ENCODE measurements around the gene TRIO. TPM values are rescaled to one million over a fixed set of nuclear protein-coding genes. Genes with fewer than 3 reads are reported as not detected.

The TRIO gene
- total RNA-seq, 1 donor from 2014 or later: 200 TPM

- no peaks in the 10 kb centered on the region for H3K27me3 Mint-ChIP-seq (ENCODE audit: low read depth)
- peaks cover 48% of the 10 kb centered on the region for H3K36me3 Mint-ChIP-seq (ENCODE audit: low read depth)
- no peak overlapping the region for H3K27ac Mint-ChIP-seq (ENCODE audit: unreplicated experiment)
Measured at GRCh38 chr5:14486996-14487896, 344.1 kb downstream of the TRIO start.

DNA sequence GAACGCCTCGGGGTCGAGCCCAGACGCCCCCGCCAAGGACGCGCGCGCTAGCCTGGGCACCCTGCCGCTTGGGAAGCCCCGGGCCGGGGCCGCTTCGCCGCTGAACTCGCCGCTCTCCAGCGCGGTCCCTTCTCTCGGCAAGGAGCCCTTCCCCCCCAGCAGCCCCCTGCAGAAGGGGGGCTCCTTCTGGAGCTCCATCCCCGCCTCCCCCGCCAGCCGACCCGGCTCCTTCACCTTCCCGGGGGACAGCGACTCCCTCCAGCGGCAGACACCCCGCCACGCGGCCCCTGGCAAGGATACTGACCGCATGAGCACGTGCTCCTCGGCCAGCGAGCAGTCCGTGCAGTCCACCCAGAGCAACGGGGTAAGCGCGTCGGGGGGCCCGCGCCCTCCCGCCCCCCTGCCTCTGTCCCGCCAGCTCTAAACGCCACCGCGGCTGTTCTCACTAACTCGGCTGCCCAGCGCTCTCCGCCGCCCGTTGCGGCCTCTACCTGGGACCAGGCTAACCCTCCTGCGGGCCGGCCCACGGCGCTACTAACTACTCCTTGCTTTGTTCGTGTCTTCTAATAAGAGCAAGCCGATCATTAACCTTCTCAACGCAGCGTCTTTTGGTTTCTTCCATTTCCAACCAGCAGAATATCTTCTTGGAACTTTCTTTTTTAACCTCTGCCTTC is 344.9 kb downstream of the TRIO start:
- Mint-ChIP-seq H3K9me3 (ENCODE audit: low read depth) (no peaks in the 10 kb centered on the region), H3K27ac (ENCODE audit: unreplicated experiment) (peak overlapping the region; percentile 38), H3K27me3 (ENCODE audit: low read depth) (no peaks in the 10 kb centered on the region), H3K36me3 (ENCODE audit: low read depth) (peaks cover 51% of the 10 kb centered on the region), H3K4me3 (ENCODE audit: unreplicated experiment) (no peak overlapping the region), H3K4me1 (ENCODE audit: low read depth) (peaks cover 3% of the 10 kb centered on the region)
- TF ChIP-seq CTCF (IDR thresholded peaks at IDR 0.05): no peak
- DNase-seq (ENCODE audit: low spot score): peak; percentile 94

More at GRCh38 chr5:14486996-14487896, 344.1 kb downstream of the TRIO start:
- Mint-ChIP-seq H3K4me1 (ENCODE audit: low read depth) (peaks cover 3% of the 10 kb centered on the region), H3K4me3 (ENCODE audit: unreplicated experiment) (no peak overlapping the region), H3K9me3 (ENCODE audit: low read depth) (no peaks in the 10 kb centered on the region)
- TF ChIP-seq CTCF (IDR thresholded peaks at IDR 0.05): no peak
- DNase-seq (ENCODE audit: low spot score): no peak

DNA sequence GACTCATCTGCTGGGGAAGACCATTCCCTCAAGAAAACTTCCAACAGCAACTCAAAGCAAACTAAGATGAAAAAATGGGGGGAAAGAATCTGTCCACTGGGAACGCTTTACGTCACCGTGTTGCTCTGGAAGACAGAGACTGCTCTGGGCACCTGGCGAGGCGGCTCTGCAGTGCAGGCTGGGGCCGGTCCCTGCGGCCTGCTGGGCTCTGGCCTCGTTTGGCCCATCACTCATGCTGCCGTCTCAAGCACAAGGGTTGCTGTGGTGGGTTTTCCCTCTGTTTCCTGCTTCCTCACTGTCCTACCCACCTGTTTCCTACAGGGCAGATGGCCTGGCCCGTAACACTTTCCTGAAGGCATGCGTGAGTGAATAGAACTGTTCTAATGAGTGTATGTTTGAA is 345.6 kb downstream of the TRIO start:
- H3K4me3 Mint-ChIP-seq (ENCODE audit: unreplicated experiment): no peak overlapping the region
- no peak for DNase-seq (ENCODE audit: low spot score)
- H3K4me1 Mint-ChIP-seq (ENCODE audit: low read depth): peaks cover 2% of the 10 kb centered on the region
- no peaks in the 10 kb centered on the region for H3K9me3 Mint-ChIP-seq (ENCODE audit: low read depth)
- peaks cover 56% of the 10 kb centered on the region for H3K36me3 Mint-ChIP-seq (ENCODE audit: low read depth)
- no peaks in the 10 kb centered on the region for H3K27me3 Mint-ChIP-seq (ENCODE audit: low read depth)
- TF ChIP-seq CTCF (IDR thresholded peaks at IDR 0.05): no peak
- no peak overlapping the region for H3K27ac Mint-ChIP-seq (ENCODE audit: unreplicated experiment)

- peaks cover 55% of the 10 kb centered on the region for H3K36me3 Mint-ChIP-seq (ENCODE audit: low read depth)
Measured at GRCh38 chr5:14489643-14490042, 346.5 kb downstream of the TRIO start.

More at GRCh38 chr5:14489643-14490042, 346.5 kb downstream of the TRIO start:
- H3K4me3 Mint-ChIP-seq (ENCODE audit: unreplicated experiment): no peak overlapping the region
- H3K27ac Mint-ChIP-seq (ENCODE audit: unreplicated experiment): no peak overlapping the region
- TF ChIP-seq CTCF (IDR thresholded peaks at IDR 0.05): no peak
- H3K27me3 Mint-ChIP-seq (ENCODE audit: low read depth): no peaks in the 10 kb centered on the region
- H3K4me1 Mint-ChIP-seq (ENCODE audit: low read depth): no peaks in the 10 kb centered on the region
- H3K9me3 Mint-ChIP-seq (ENCODE audit: low read depth): no peaks in the 10 kb centered on the region
- DNase-seq (ENCODE audit: low spot score): no peak

All from chondrocyte (in vitro differentiated cells).